ENCODE measurements around the gene NDE1. TPM values are rescaled to one million over a fixed set of nuclear protein-coding genes. Genes with fewer than 3 reads are reported as not detected.

NDE1 gene
- total and polyA plus RNA-seq, 2 of the 8 experiments (the other 6 are each of a cell fraction or from before 2014, with no cell fraction given), result 13.3 to 41.3 TPM

DNA sequence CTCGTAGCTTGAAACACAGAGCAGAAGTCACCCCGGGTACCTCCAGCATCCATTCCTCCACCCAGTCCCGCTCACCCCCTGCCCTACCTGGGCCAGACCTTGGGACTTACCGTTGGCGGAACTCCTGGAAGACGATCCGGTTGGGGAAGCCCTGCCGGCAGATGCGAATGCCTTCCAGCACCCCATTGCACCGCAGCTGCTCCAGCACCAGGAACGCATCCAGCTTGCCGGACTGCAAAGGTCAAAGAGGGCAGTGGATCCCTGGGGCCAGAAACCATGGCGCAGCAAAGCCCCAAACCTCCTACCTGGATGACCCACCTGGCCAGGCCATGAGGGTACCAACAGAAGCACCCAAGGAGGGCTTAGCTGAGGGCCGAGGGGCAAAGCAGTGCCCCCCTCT, 97.9 kb downstream of the NDE1 start:
- no peak overlapping the region for H3K27ac ChIP-seq (ENCODE audit: low read depth, low read length)
- ChIA-PET POLR2A (ENCODE audit: partially characterized antibody) (interaction anchor here (1.8 kb wide), 1 partner anchor 11 kb away, joined by 4 read pairs; no protein-coding TSS in a partner anchor), CTCF (ENCODE audit: partially characterized antibody) (interaction anchor here (0.6 to 1.5 kb wide), 5 partner anchors 8 to 1661 kb away, joined by 3 to 5 read pairs (median 3); no protein-coding TSS in a partner anchor)
- 87% methylated on average over 14 of the region's 14 CpGs; no CpG with 5 or more reads in 1 of the 2 experiments for WGBS, 2 experiments (ENCODE audit: extremely low coverage in 1 of 2, insufficient coverage in 1 of 2, insufficient read length in 1 of 2, insufficient replicate concordance in 2 of 2, low coverage in 1 of 2, low lambda C conversion rate in 2 of 2, missing lambda C conversion rate in 1 of 2)
- H2AFZ ChIP-seq (ENCODE audit: low read length), result no peak overlapping the region
- H3K79me2 ChIP-seq (ENCODE audit: control insufficient read depth in 1 of 2, insufficient read depth in 2 of 2, low read length in 2 of 2), result no peaks in the 10 kb centered on the region
- no peak for FAIRE-seq
- H2BK120ac ChIP-seq (replicated peaks; ENCODE audit: low read depth, low read length), result no peak overlapping the region
- H3K9me3 ChIP-seq (ENCODE audit: insufficient read depth in 2 of 2, low read depth in 1 of 2, low read length in 1 of 2), result no peaks in the 10 kb centered on the region
- no peak overlapping the region for H2BK12ac ChIP-seq (ENCODE audit: low read depth, low read length)
- H3K23ac ChIP-seq (ENCODE audit: insufficient read length), result no peak overlapping the region
- no peak overlapping the region for H3K4me2 ChIP-seq (ENCODE audit: insufficient read depth in 1 of 2, low read depth in 2 of 2, low read length in 2 of 2)
- no peak overlapping the region for H2AK5ac ChIP-seq (ENCODE audit: low read depth, low read length)
- H4K20me1 ChIP-seq (replicated peaks in 1 of 2; ENCODE audit: control insufficient read depth in 1 of 2, insufficient read depth in 2 of 2, low read length in 2 of 2), result no peaks in the 10 kb centered on the region
- H3K79me1 ChIP-seq (ENCODE audit: low read depth, low read length), result no peaks in the 10 kb centered on the region
- H2BK5ac ChIP-seq (ENCODE audit: low read depth, low read length), result no peak overlapping the region
- no peak overlapping the region for H4K5ac ChIP-seq (ENCODE audit: insufficient read length, low read depth, low read length)
- H3K27me3 ChIP-seq (replicated peaks in 1 of 4; ENCODE audit: control insufficient read depth in 3 of 4, extremely low read depth in 1 of 4, insufficient read depth in 3 of 4, low read length in 3 of 4), result no peaks in the 10 kb centered on the region
- no peak for DNase-seq (ENCODE audit: low read depth in 1 of 2, low spot score in 2 of 2)
- H3K4me3 ChIP-seq (ENCODE audit: extremely low read depth in 1 of 4, insufficient read depth in 2 of 4, low read depth in 3 of 4, low read length in 4 of 4), result no peak overlapping the region
- no peaks in the 10 kb centered on the region for H3K36me3 ChIP-seq (ENCODE audit: control insufficient read depth in 2 of 4, insufficient read depth in 4 of 4, low read length in 3 of 4)
- no peaks in the 10 kb centered on the region; a peak in 1 of 7 replicates for H3K4me1 ChIP-seq (replicated peaks in 1 of 4; ENCODE audit: control insufficient read depth in 3 of 4, insufficient read depth in 4 of 4, low read length in 3 of 4)
- no peak overlapping the region for H3K4ac ChIP-seq (replicated peaks; ENCODE audit: insufficient read length, low read depth, low read length)
- no peak overlapping the region for H3K14ac ChIP-seq (ENCODE audit: insufficient read length)
- H3K18ac ChIP-seq (ENCODE audit: extremely low read depth, low read length), result no peak overlapping the region
- H3K23me2 ChIP-seq (ENCODE audit: low read depth, low read length), result no peaks in the 10 kb centered on the region
- H2BK20ac ChIP-seq (ENCODE audit: low read length), result no peak overlapping the region
- H3K9ac ChIP-seq (replicated peaks in 1 of 4; ENCODE audit: extremely low read depth in 1 of 4, low read depth in 3 of 4, low read length in 3 of 4), result no peak overlapping the region
- H3K56ac ChIP-seq (replicated peaks; ENCODE audit: insufficient read length, low read depth, low read length), result no peak overlapping the region
- H4K91ac ChIP-seq (replicated peaks; ENCODE audit: insufficient read length, low read length), result no peak overlapping the region
- H4K8ac ChIP-seq (ENCODE audit: extremely low read depth, insufficient read depth, low read length), result no peak overlapping the region
- H2BK15ac ChIP-seq (ENCODE audit: low read length), result no peak overlapping the region
- no peak for TF ChIP-seq YY1 (IDR thresholded peaks at IDR 0.05; ENCODE audit: low read depth, low read length)
- no peak for TF ChIP-seq SAP30 (IDR thresholded peaks at IDR 0.05; ENCODE audit: insufficient read depth, insufficient replicate concordance, low read length)
- TF ChIP-seq SP2 (IDR thresholded peaks at IDR 0.05; ENCODE audit: low read length), result no peak
- TF ChIP-seq ZNF274 (IDR thresholded peaks at IDR 0.05; ENCODE audit: borderline replicate concordance, extremely low read depth, low read length), result no peak
- TF ChIP-seq NANOG (IDR thresholded peaks at IDR 0.05; ENCODE audit: insufficient read depth, low read depth, low read length, poor library complexity, severe bottlenecking), result no peak
- no peak for TF ChIP-seq TAF1 (IDR thresholded peaks at IDR 0.05; ENCODE audit: low read depth, low read length)

Data from H1 (cell line).